Measurements from ENCODE around the gene RNF44. TPM values are rescaled to one million over a fixed set of nuclear protein-coding genes. Genes with fewer than 3 reads are reported as not detected.

The RNF44 gene
- total RNA-seq, 4 donors from 2014 or later: 11.3 to 22.2 (median 18.7) TPM

- Histone ChIP-seq H3K27me3 (no peaks in the 10 kb centered on the region), H3K4me1 (no peaks in the 10 kb centered on the region), H3K36me3 (no peaks in the 10 kb centered on the region), H3K9me3 (no peaks in the 10 kb centered on the region), H3K4me3 (no peak overlapping the region), H3K27ac (replicated peaks in 1 of 4) (no peak overlapping the region)
- 74% methylated on average over 16 of the region's 16 CpGs for WGBS
- intact Hi-C loops (cut with DNase I): no loop called here
- no peak for DNase-seq (ENCODE audit: extremely low spot score)
- TF ChIP-seq, protein P1, sequence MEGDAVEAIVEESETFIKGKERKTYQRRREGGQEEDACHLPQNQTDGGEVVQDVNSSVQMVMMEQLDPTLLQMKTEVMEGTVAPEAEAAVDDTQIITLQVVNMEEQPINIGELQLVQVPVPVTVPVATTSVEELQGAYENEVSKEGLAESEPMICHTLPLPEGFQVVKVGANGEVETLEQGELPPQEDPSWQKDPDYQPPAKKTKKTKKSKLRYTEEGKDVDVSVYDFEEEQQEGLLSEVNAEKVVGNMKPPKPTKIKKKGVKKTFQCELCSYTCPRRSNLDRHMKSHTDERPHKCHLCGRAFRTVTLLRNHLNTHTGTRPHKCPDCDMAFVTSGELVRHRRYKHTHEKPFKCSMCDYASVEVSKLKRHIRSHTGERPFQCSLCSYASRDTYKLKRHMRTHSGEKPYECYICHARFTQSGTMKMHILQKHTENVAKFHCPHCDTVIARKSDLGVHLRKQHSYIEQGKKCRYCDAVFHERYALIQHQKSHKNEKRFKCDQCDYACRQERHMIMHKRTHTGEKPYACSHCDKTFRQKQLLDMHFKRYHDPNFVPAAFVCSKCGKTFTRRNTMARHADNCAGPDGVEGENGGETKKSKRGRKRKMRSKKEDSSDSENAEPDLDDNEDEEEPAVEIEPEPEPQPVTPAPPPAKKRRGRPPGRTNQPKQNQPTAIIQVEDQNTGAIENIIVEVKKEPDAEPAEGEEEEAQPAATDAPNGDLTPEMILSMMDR (IDR thresholded peaks at IDR 0.05): no peak
- TF ChIP-seq POLR2A (IDR thresholded peaks at IDR 0.05; ENCODE audit: low read depth) (no peak), EP300 (IDR thresholded peaks at IDR 0.05) (no peak), POLR2AphosphoS5 (IDR thresholded peaks at IDR 0.05) (no peak)
Observed at GRCh38 chr5:176519810-176520720, 17.1 kb downstream of the RNF44 start.

GRCh38 chr5:176517053-176517661 lies 20.0 kb downstream of the RNF44 start:
- no peaks in the 10 kb centered on the region for H3K9me3 ChIP-seq
- TF ChIP-seq, protein P1 (IDR thresholded peaks at IDR 0.05): no peak
- TF ChIP-seq POLR2AphosphoS5 (IDR thresholded peaks at IDR 0.05) (no peak), POLR2A (IDR thresholded peaks at IDR 0.05; ENCODE audit: low read depth) (no peak), EP300 (IDR thresholded peaks at IDR 0.05) (no peak)
- H3K36me3 ChIP-seq: no peaks in the 10 kb centered on the region
- intact Hi-C loops (cut with DNase I): no loop called here
- no peaks in the 10 kb centered on the region for H3K4me1 ChIP-seq
- H3K4me3 ChIP-seq: no peak overlapping the region
- WGBS: 66% methylated on average over 7 of the region's 7 CpGs
- no peak overlapping the region for H3K27ac ChIP-seq (replicated peaks in 1 of 4)
- H3K27me3 ChIP-seq: no peaks in the 10 kb centered on the region
- no peak for DNase-seq (ENCODE audit: extremely low spot score)

DNA sequence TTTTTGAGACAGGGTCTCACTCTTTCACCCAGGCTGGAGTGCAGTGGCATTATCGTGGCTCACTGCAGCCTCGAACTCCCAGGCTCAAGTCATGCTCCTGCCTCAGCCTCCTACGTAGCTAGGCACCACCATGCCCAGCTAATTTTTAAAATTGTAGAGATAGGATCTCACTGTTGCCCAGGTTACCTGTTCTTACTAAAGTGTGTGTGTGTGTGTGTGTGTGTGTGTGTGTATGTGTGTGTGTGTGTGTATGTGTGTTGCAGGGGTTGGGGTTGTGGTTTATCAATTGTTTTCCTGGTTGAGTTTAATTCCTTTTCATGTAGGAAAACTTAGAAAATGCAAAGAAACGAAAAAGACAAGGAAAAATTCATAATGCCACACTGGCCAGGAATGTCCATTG lies 21.8 kb downstream of the RNF44 start:
- TF ChIP-seq EP300 (IDR thresholded peaks at IDR 0.05) (no peak), POLR2A (IDR thresholded peaks at IDR 0.05; ENCODE audit: low read depth) (no peak), POLR2AphosphoS5 (IDR thresholded peaks at IDR 0.05) (no peak)
- TF ChIP-seq, protein P1 (IDR thresholded peaks at IDR 0.05): no peak
- WGBS: 90% methylated on average over 4 of the region's 4 CpGs
- H3K27ac ChIP-seq (replicated peaks in 1 of 4): no peak overlapping the region
- no peaks in the 10 kb centered on the region for H3K4me1 ChIP-seq
- no peaks in the 10 kb centered on the region for H3K27me3 ChIP-seq
- intact Hi-C loops (cut with DNase I): no loop called here
- H3K36me3 ChIP-seq: no peaks in the 10 kb centered on the region
- no peaks in the 10 kb centered on the region for H3K9me3 ChIP-seq
- H3K4me3 ChIP-seq: no peak overlapping the region
- no peak for DNase-seq (ENCODE audit: extremely low spot score)

DNA sequence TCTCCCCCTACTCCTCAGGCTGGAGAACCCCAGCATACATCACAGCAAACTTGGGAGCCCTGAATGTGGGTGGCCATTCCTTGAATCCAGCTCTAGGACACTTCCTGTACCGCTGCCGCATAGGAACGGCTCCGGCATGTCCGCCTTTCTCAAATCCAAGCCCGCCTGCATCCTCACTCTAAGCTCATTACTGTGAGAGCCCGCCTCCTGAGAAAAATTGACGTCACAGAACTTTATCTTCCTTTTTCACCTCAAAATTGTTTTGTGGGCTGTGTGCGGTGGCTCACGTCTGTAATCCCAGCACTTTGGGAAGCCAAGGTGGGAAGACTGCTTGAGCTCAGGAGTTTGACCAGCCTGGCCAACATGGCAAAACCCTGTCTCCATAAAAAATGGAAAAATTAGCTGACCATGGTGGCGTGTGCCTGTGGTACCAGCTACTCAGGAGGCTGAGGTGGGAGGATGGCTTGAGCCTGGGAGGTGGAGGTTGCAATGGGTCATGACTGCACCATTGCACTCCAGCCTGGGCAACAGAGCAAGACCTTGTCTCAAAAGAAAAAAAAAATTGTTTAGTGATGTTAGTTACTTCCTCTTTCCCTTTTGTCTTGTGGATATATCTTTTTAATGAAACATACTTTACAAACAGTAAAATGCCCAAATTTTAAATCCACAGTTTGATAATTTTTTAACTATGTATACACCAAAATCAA lies 22.8 kb downstream of the RNF44 start:
- TF ChIP-seq POLR2AphosphoS5 (IDR thresholded peaks at IDR 0.05) (no peak), EP300 (IDR thresholded peaks at IDR 0.05) (no peak), POLR2A (IDR thresholded peaks at IDR 0.05; ENCODE audit: low read depth) (no peak)
- TF ChIP-seq, protein P1 (IDR thresholded peaks at IDR 0.05): no peak
- no peak overlapping the region for H3K4me3 ChIP-seq
- intact Hi-C loops (cut with DNase I): no loop called here
- DNase-seq (ENCODE audit: extremely low spot score): no peak
- H3K4me1 ChIP-seq: no peaks in the 10 kb centered on the region
- H3K27me3 ChIP-seq: no peaks in the 10 kb centered on the region
- no peaks in the 10 kb centered on the region for H3K9me3 ChIP-seq
- WGBS: 85% methylated on average over 11 of the region's 11 CpGs
- H3K36me3 ChIP-seq: peaks cover 0 to 8% (median 1%) of the 10 kb centered on the region in 4 donors
- H3K27ac ChIP-seq (replicated peaks in 1 of 4): no peak overlapping the region
